ENCODE results near the gene ZSCAN5A.
"Not testable (repeated sequence)": the region's sequence is repeated elsewhere in the genome, so short reads cannot be mapped to it uniquely, and the experiment has no call there.

The ZSCAN5A gene

GRCh38 chr19:56270676-56271075 is 44.0 kb downstream of the ZSCAN5A start:
- DNase-seq, result no peak

DNA sequence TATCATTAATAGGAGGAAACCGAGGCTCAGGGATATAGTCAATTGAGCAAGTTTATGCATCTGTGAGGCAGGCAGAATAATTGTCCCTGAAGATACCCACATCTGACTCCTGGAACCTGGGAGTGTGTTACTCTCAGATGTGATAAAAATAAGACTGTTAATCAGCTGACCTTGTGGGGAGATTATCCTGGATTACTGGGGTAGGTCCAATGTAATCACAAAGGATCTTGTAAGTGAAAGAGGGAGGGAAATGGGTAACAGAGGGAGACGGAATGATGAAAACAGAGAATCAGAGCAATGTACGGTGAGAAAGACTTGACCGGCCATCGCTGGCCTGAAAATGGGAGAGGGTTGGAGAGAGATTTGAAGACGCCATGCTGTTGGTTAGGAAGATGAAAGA is 45.3 kb downstream of the ZSCAN5A start:
- DNase-seq, result no peak

- peak in 1 of 3 experiments; percentile 11 for DNase-seq
These were observed 48.6 kb downstream of the ZSCAN5A start for GRCh38 chr19:56266051-56266450.

DNA sequence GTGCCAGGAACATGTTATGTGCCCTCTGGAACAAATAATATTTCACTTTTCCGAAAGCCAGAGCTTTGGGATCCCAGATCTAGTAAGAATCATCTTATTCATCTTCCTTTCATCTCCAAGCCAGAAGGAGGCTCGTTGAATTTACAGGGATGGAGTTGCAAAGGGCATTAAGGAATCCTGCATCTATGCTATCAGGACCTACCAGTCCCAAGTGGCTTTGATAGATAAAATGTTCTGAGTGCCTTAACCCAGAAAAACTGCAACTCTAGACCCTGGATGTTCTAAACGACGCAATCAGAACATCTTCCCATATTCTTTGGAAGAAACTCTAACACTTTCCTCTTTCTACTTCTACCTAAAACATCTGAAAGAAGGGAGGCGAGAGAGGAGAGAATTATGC is 51.3 kb downstream of the ZSCAN5A start:
- no peak for DNase-seq

- not testable (repeated sequence) for DNase-seq
These were observed 52.7 kb downstream of the ZSCAN5A start for GRCh38 chr19:56261932-56262331.

DNA sequence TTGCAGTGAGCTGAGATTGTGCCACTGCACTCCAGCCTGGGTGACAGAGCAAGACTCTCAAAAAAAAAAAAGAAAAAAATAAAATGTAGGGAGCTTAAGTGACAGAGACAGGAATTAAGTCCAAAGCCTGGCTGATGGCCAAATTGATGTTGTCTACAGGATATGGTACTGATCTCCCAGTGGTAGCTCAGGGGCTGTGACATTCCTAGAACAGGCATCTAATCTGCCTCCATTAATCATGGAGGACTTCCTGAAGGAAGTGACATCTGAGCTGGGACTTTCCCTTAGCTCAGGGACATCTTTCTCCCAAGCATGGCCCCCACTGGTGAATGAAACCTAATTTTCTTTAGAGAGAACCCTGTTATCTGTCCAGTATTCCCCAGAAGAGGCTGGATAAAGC is 53.5 kb downstream of the ZSCAN5A start:
- DNase-seq, result no peak

GRCh38 chr19:56258272-56258671 is 56.4 kb downstream of the ZSCAN5A start:
- no peak for DNase-seq

- peak in 2 of 3 experiments; percentile 40 to 66 for DNase-seq
These were observed 60.9 kb downstream of the ZSCAN5A start for GRCh38 chr19:56253737-56254136.

DNA sequence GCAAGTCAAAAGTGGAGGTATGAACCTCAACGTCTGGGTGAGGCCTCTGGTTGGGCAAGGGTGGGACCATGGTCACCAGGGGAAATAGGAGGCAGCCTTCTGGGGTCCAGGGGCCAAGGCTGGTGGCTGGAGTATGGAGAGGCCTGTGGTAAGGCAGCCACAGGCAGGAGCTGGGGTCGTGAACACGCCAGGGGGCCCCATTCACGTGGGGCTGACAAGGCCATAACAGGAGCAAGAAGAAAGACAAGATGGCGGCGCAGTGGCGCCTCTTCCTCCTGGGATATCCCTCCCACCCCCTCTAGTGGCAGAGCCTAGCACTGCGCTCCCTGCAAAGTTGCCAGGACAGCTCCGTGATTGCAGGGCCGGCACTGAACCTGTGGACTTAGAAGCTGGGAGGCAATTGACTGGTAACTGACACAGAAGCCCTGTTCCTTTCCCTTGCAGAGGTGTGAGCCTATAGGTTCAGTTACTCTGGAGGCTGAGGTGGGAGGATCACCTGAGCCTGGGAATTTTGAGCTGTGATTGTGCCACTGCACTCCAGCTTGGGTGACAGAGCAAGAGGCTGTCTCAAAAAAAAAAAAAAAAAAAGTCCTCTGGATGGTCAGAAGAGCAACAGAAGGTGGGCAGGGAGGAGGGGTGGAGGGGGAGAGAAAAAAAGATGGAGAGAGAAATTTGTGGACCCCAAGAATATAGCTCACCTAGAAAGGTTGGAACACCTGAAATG is 61.8 kb downstream of the ZSCAN5A start:
- peak; percentile 9 to 67 (median 63) for DNase-seq

GRCh38 chr19:56248736-56249338 is 65.8 kb downstream of the ZSCAN5A start:
- DNase-seq, result not testable (repeated sequence)

DNA sequence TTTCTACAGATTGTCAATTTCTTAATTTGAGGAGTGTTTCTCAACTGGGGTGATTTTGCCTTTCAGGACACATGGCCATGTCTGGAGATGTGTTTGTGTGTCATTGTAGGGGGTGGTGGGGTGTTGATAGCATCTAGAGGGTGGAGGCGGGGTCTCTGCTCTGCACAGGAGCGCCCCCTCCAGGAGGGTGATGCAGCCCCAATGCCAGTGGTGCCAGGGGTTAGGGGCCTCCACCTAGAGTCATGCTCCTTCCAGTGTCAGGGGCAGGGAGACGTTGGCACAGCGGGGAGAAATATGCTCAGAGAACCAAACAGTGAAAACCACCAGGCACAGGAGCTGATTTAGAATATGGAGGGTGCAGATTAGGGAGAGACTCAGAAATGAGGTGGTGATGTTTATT is 68.9 kb downstream of the ZSCAN5A start:
- DNase-seq, result not testable (repeated sequence)

DNA sequence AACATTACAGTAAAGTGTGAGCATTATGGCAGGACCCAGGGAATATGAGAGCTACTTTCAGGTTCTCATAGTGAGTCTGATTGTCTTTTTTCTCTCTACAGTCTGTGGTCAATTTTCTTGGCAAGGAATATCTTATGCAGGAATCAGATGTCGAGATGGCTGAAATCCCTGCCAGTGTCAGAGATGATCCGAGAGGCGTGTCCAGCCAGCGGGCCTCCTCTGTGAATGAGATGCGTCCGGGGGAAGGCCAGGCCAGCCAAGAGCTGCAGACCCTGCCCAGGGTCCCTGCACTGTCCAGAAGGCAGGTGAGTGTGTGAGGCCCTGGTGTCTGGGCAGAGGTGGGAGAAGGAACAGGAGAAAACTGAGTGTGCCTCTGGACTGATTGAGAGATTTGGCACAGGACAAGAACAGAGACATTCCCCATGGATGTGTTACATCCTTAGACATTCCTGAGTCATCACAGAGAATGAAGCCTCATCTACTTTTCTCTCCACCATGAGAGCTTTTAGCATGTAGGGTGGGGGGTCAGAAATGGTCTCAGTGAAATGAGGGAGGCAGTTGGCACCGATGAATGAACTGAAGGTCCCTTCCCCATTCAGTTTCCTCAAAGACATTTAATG is 69.4 kb downstream of the ZSCAN5A start:
- DNase-seq, result no peak

GRCh38 chr19:56223481-56223880 is 91.2 kb downstream of the ZSCAN5A start:
- DNase-seq, result no peak

DNA sequence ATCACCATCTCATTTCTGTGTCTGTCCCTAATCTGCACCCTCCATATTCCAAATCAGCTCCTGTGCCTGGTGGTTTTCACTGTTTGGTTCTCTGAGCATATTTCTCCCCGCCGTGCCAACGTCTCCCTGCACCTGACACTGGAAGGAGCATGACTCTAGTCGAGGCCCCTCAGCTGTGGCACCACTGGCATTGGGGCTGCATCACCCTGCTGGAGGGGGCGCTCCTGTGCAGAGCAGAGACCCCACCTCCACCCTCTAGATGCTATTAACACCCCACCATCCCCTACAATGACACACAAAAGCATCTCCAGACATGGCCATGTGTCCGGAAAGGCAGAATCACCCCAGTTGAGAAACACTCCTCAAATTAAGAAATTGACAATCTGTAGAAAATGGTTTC is 91.7 kb downstream of the ZSCAN5A start:
- DNase-seq, result no peak

GRCh38 chr19:56221851-56222250 is 92.8 kb downstream of the ZSCAN5A start:
- no peak for DNase-seq

DNA sequence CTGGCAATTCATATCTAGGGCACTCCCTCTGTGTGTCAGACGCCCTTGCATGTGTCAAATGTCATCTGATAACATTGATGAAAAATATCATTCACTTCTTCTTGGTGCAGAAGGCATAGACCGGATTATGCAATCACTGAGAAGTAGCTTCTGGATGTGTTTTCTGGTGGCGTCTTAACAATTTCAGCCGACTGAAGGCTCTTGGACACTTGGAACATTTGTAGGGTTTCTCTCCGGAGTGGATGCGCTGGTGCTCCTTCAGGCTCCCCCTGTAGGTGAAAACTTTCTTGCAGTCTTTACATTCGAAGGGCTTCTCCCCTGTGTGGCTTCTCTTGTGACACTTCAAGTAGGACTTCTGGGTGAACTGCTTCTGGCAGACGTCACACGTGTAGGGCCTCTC is 93.2 kb downstream of the ZSCAN5A start:
- DNase-seq, result peak in 1 of 3 experiments; percentile 5

DNA sequence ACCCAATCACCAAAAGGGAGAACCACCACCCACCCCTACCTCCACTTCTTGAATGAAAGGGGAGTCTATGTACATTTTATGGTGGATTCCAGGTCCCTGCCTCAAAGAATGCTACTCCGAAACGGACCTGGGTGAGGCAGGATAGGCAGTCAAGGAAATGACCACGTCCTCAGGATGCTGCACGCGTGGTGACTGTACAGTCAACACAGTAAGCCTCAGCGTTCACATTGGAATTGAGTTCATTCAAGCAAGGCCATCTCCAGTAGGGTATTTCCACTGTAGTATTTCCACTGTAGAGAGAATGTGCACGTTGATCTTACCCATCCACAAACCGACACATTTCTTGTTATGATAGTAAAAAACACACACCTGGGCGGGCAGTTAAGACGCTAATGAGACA is 95.7 kb downstream of the ZSCAN5A start:
- DNase-seq, result no peak

DNA sequence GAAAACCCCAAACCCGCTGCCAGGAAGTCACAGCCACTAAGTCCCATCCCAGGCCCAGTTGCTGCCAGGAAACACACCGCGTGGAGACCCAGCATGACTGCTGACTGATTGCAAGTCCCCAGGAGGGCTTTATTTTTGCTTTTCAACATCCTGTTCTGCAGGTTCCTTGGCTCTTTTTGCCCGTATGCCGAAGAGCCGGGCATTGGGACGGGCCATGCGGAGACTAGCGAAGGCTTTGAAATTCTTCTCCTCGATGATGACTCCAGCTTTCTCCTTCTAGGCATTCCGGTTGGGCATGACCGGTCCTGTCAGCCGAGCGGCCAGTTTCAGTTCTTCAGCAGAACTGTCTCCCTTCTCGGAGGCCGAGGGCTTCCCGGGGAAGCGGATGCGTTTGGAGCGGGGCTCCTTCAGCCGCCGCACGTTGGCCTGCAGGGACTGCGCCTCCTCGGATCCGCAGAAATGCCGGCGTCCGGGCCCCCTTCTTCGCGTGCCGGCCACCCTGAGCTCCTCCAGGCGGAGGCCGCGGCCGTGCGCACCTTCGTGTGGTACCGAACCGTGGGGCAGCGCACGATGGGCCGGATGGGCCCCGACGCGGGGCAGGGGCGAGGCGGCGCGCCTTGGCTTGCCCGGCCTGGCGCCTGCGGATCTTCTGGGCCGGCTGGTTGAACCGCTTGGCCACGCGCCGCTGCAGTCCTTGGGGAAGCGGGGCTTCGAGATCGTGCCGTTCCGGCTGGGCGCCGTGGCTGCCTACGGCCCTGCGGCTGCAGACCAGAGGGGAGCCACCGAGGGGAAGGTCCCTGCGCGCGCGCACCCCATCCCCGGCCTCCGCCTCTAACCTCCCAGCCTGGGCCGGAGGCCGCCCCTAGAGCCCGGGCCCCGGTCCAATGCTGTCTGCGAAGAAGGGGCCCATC is 97.3 kb downstream of the ZSCAN5A start:
- DNase-seq, result no peak

GRCh38 chr19:56211718-56212117 is 102.9 kb downstream of the ZSCAN5A start:
- no peak for DNase-seq

GRCh38 chr19:56210036-56210435 is 104.6 kb downstream of the ZSCAN5A start:
- DNase-seq, result not testable (repeated sequence)

- no peak for DNase-seq
These were observed 105.5 kb downstream of the ZSCAN5A start for GRCh38 chr19:56209091-56209490.

- DNase-seq, result not testable (repeated sequence)
These were observed 107.1 kb downstream of the ZSCAN5A start for GRCh38 chr19:56207581-56207980.

DNA sequence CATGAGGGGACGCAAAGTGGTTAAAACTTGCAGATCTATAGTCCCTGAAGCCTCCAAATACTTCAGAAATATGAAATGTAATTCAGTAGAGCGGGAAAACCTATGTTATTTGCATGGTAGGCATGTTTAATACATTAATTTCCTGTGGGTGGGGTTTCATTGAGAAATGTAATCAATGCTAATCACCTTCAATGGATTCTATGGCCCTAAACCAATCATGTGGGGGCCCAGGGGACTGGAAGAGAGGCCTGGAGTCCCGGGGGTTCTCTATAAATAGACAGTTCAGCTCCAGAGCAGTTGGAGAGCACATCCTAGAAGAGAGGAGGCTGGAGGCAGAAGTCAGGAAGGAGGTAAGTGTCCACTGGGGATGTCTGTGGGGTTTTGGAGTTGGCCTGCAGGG is 112.7 kb downstream of the ZSCAN5A start, which contains the start of gene ZSCAN5C:
Gene ZSCAN5C, plus strand, starts transcription at position 301 of the 400 bp plus-strand sequence. CDS start 3,641 bp downstream, outside the sequence.
- DNase-seq, result no peak
